ENCODE results near the gene HRH1. TPM values are rescaled to one million over a fixed set of nuclear protein-coding genes. Genes with fewer than 3 reads are reported as not detected.

The HRH1 gene
- total RNA-seq, 1 donor: 9.8 TPM

DNA sequence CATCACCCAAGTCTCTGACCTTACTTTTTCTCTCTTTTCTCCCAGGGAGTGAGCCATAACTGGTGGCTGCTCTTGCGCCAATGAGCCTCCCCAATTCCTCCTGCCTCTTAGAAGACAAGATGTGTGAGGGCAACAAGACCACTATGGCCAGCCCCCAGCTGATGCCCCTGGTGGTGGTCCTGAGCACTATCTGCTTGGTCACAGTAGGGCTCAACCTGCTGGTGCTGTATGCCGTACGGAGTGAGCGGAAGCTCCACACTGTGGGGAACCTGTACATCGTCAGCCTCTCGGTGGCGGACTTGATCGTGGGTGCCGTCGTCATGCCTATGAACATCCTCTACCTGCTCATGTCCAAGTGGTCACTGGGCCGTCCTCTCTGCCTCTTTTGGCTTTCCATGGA is 104.7 kb downstream of the HRH1 start:
- no peak overlapping the region for H3K4me2 ChIP-seq (ENCODE audit: insufficient read depth, low read length)
- H2AFZ ChIP-seq (ENCODE audit: low read length): no peak overlapping the region
- TF ChIP-seq, protein P1, sequence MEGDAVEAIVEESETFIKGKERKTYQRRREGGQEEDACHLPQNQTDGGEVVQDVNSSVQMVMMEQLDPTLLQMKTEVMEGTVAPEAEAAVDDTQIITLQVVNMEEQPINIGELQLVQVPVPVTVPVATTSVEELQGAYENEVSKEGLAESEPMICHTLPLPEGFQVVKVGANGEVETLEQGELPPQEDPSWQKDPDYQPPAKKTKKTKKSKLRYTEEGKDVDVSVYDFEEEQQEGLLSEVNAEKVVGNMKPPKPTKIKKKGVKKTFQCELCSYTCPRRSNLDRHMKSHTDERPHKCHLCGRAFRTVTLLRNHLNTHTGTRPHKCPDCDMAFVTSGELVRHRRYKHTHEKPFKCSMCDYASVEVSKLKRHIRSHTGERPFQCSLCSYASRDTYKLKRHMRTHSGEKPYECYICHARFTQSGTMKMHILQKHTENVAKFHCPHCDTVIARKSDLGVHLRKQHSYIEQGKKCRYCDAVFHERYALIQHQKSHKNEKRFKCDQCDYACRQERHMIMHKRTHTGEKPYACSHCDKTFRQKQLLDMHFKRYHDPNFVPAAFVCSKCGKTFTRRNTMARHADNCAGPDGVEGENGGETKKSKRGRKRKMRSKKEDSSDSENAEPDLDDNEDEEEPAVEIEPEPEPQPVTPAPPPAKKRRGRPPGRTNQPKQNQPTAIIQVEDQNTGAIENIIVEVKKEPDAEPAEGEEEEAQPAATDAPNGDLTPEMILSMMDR (IDR thresholded peaks at IDR 0.05; ENCODE audit: extremely low read depth, low read depth, low read length): no peak
- H4K20me1 ChIP-seq (ENCODE audit: insufficient read depth, low read length): no peaks in the 10 kb centered on the region
- no peaks in the 10 kb centered on the region for H3K9me3 ChIP-seq (ENCODE audit: low read depth, low read length)
- H3K4me3 ChIP-seq (ENCODE audit: insufficient read depth, low read length): no peak overlapping the region
- H3K27ac ChIP-seq (ENCODE audit: low read depth, low read length): no peak overlapping the region
- H3K27me3 ChIP-seq (ENCODE audit: insufficient read depth, low read length): no peaks in the 10 kb centered on the region
- H3K4me1 ChIP-seq (ENCODE audit: insufficient read depth, low read length): no peaks in the 10 kb centered on the region
- peaks cover 32% of the 10 kb centered on the region for H3K36me3 ChIP-seq (ENCODE audit: insufficient read depth, low read length)
- DNase-seq (ENCODE audit: insufficient read length, low spot score, missing footprints): no peak
- peaks cover 3% of the 10 kb centered on the region for H3K79me2 ChIP-seq (ENCODE audit: insufficient read depth, low read length)

DNA sequence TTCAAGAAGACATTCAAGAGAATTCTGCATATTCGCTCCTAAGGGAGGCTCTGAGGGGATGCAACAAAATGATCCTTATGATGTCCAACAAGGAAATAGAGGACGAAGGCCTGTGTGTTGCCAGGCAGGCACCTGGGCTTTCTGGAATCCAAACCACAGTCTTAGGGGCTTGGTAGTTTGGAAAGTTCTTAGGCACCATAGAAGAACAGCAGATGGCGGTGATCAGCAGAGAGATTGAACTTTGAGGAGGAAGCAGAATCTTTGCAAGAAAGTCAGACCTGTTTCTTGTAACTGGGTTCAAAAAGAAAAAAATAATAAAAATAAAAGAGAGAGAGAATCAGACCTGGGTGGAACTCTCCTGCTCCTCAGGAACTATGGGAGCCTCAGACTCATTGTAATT is 106.2 kb downstream of the HRH1 start:
- Histone ChIP-seq H2AFZ (ENCODE audit: low read length) (no peak overlapping the region), H3K27me3 (ENCODE audit: insufficient read depth, low read length) (no peaks in the 10 kb centered on the region), H3K9me3 (ENCODE audit: low read depth, low read length) (no peaks in the 10 kb centered on the region), H3K27ac (ENCODE audit: low read depth, low read length) (no peak overlapping the region), H3K36me3 (ENCODE audit: insufficient read depth, low read length) (peaks cover 22% of the 10 kb centered on the region), H3K4me2 (ENCODE audit: insufficient read depth, low read length) (no peak overlapping the region), H3K79me2 (ENCODE audit: insufficient read depth, low read length) (peaks cover 3% of the 10 kb centered on the region), H4K20me1 (ENCODE audit: insufficient read depth, low read length) (no peaks in the 10 kb centered on the region), H3K4me3 (ENCODE audit: insufficient read depth, low read length) (no peak overlapping the region), H3K4me1 (ENCODE audit: insufficient read depth, low read length) (no peaks in the 10 kb centered on the region)
- TF ChIP-seq, protein P1 (IDR thresholded peaks at IDR 0.05; ENCODE audit: extremely low read depth, low read depth, low read length): no peak
- no peak for DNase-seq (ENCODE audit: insufficient read length, low spot score, missing footprints)

DNA sequence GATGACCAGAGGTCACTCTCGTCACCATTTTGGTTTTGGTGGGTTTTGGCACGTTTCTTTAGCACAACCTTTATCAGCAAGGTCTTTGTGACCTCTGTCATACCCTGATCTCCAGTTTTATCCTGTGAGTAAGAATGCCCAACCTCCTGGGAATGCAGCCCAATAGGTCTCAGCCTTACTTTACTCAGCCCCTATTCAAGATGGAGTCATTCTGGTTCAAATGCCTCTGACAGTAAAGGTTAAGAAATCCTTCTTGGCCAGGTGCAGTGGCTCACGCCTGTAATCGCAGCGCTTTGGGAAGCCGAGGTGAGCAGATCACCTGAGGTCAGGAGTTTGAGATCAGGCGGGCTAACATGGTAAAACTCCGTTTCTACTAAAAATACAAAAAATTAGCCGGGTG is 114.7 kb downstream of the HRH1 start:
- Histone ChIP-seq H3K4me1 (ENCODE audit: insufficient read depth, low read length) (peaks cover 16% of the 10 kb centered on the region), H3K27ac (ENCODE audit: low read depth, low read length) (no peak overlapping the region), H3K27me3 (ENCODE audit: insufficient read depth, low read length) (no peaks in the 10 kb centered on the region), H2AFZ (ENCODE audit: low read length) (no peak overlapping the region), H3K36me3 (ENCODE audit: insufficient read depth, low read length) (no peaks in the 10 kb centered on the region), H3K4me3 (ENCODE audit: insufficient read depth, low read length) (no peak overlapping the region), H3K9me3 (ENCODE audit: low read depth, low read length) (no peaks in the 10 kb centered on the region), H3K4me2 (ENCODE audit: insufficient read depth, low read length) (no peak overlapping the region), H4K20me1 (ENCODE audit: insufficient read depth, low read length) (no peaks in the 10 kb centered on the region), H3K79me2 (ENCODE audit: insufficient read depth, low read length) (peaks cover 18% of the 10 kb centered on the region)
- no peak for DNase-seq (ENCODE audit: insufficient read length, low spot score, missing footprints)
- TF ChIP-seq, protein P1 (IDR thresholded peaks at IDR 0.05; ENCODE audit: extremely low read depth, low read depth, low read length): no peak

DNA sequence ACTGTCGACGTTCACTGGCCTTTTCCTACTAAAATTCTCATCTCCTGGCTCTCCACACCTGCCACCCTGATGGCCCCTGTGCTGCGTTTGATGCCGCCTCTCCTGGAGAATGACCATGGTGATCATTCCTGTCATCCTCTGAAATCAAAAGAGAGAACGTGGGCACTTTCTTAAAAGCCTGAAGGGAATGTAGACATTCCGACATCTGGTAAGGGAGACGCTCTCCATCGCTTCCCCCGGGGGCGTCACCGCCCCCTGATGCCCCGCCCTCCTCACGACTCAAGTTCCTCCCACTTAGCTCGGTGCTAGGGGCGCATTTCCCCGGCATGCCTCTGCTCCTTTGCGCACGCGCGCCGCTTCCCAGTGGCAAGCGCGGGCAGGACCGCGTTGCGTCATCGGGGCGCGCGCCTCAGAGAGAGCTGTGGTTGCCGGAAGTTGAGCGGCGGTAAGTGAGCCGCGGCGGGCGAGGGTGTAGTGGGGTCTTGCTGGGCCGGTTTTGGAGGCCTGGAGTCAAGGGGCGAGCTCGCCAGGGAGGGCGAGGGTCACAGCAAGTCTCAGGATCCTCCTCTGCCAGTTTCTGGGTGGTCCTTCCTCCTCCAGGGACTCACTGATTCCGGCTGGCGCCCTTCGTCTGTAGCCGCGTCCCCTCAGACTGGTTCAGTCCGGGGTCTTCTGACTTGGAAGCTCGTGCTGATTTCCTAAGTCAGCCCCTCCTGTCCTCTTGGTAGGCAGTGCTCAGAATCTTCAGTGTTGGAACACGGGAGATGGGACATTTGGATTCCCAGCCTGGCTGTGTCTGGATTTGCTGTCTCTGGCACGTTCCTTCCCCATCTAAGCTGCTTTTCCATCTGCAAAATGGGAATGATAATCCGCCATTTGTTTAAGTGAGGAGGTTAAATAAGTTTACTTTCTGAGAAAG is 118.0 kb downstream of the HRH1 start, which contains the start of gene ATG7:
Gene ATG7 (plus strand): TSS at position 412 of the 919 bp plus-strand sequence. CDS start 26,299 bp downstream, outside the sequence.
- no peaks in the 10 kb centered on the region for H3K36me3 ChIP-seq (ENCODE audit: insufficient read depth, low read length)
- TF ChIP-seq, protein P1 (IDR thresholded peaks at IDR 0.05; ENCODE audit: extremely low read depth, low read depth, low read length): no peak
- H3K79me2 ChIP-seq (ENCODE audit: insufficient read depth, low read length): peaks cover 49% of the 10 kb centered on the region

More for the DNA sequence above, 118.0 kb downstream of the HRH1 start, which contains the start of gene ATG7:
- Histone ChIP-seq H3K27me3 (ENCODE audit: insufficient read depth, low read length) (no peaks in the 10 kb centered on the region), H3K4me1 (ENCODE audit: insufficient read depth, low read length) (peaks cover 16% of the 10 kb centered on the region), H3K27ac (ENCODE audit: low read depth, low read length) (peak within 1 kb of the TSS; percentile 85), H2AFZ (ENCODE audit: low read length) (peak within 1 kb of the TSS; percentile 97), H3K4me3 (ENCODE audit: insufficient read depth, low read length) (peak within 1 kb of the TSS; percentile 84), H3K4me2 (ENCODE audit: insufficient read depth, low read length) (peak within 1 kb of the TSS; percentile 93), H3K9me3 (ENCODE audit: low read depth, low read length) (no peaks in the 10 kb centered on the region), H4K20me1 (ENCODE audit: insufficient read depth, low read length) (no peaks in the 10 kb centered on the region)
- DNase-seq (ENCODE audit: insufficient read length, low spot score, missing footprints): peak; percentile 97

Measured in osteoblast (primary cell).